HG02610 (cell line): ENCODE data around the gene LHFPL3.

Experiments
- ATAC-seq: cut with Tn5 transposase; IDR thresholded peaks from one replicate; pipeline ENCODE4 v1.9.1; 2021; ENCODE audit warnings: mild to moderate bottlenecking, moderate library complexity; ENCODE audit not compliant: unreplicated experiment

The LHFPL3 gene

DNA sequence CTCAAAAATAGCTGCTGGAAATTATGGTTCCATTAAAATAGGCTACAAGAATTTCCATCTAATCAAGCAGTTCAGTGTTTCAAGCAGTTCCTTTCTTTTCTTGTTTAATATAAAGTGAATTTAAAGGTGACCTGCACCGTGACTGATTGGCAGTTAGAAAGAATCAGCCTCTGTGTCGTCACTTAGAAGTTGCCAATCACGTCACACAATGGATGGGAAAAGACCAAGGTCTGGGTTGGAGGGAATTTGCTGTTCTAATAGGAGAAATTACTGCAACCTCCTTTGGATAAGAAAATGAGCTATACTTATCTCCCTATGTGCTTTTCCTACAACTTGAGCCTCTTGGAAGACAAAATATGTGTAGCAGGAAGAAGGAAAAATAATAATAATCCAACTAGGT is 466.2 kb downstream of the LHFPL3 start:
- no peak for ATAC-seq

DNA sequence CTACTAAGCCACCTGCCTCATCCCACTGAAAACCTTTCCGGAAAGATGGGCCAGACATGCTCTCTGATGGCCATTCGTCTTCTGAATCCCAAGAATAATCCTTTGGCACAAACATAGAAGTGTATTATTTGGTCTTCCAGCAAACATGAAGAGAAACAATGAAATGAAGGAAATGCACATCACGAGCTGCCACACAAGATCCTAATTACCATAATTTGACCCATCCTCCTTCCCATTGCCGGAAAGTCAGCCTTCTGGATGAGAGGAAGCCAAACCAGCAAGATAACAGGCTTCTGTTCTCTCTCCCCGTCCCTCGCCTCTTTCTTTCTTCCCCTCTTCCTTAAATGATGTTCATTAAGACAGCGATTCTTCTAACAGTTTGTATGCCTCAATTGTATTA is 466.7 kb downstream of the LHFPL3 start:
- ATAC-seq, result no peak

GRCh38 chr7:104795616-104796398 is 467.4 kb downstream of the LHFPL3 start:
- ATAC-seq, result no peak

- no peak for ATAC-seq
Measured at GRCh38 chr7:104800307-104800706, 471.9 kb downstream of the LHFPL3 start.

- ATAC-seq, result no peak
Measured at GRCh38 chr7:104801022-104801421, 472.6 kb downstream of the LHFPL3 start.

GRCh38 chr7:104803931-104804330 is 475.5 kb downstream of the LHFPL3 start:
- no peak for ATAC-seq

DNA sequence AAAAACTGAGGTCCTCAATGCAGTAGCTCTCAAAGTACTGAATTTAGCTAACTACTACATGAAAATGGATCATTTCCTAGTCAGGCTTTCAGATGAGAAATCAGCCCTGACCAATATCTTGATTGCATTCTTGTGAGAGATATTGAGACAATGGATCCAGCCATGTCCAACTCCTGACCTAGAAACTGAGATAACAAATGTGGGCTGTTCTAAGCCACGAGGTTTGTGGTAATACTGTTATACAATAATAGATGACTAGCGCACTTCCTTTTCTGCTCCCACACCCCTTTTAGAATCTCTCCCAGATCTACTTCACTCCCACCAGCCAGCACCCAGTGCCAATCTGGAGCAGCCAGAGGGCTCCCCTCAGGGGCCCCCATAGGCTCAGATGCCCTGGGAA is 476.3 kb downstream of the LHFPL3 start:
- ATAC-seq, result no peak

DNA sequence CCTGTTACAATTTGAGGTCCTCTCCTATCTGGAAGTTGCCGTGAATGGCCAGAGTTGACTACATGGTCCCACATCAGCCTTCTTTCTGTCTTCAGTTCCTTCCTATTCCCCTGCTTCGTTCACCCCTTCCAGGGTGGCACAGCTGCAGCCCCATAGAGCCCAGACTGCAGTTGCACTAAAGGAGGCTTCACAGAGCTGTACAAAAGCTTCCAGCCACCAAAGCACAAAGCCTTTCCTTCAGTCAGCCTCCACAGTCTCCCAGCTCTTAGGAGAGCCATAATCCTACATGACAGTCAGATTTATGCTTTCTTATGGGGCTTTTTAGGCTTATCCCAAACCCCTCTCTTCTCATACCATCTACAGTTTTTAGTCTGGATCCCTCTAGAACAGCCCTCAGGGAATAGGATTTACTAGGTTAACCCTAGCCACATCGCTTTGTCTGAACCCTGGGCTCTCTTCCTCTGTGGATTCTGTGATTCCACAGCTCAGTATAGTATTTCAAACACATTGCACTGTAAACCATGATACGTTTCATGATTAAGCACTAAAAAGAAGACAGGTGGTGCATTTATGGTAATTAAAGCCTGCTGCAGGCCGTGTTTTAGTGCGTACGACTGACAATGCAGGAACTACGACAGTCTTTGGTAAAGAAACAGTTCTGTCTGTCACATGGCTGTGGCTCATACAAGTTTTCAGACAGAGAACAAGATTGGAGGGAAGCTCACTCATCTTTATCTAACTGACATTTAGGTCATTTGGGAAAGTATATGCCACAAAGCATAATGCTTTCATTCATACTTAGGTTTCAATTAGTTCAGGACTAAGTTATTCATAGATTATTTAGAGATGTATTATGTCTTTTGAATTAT is 477.3 kb downstream of the LHFPL3 start:
- ATAC-seq, result no peak

DNA sequence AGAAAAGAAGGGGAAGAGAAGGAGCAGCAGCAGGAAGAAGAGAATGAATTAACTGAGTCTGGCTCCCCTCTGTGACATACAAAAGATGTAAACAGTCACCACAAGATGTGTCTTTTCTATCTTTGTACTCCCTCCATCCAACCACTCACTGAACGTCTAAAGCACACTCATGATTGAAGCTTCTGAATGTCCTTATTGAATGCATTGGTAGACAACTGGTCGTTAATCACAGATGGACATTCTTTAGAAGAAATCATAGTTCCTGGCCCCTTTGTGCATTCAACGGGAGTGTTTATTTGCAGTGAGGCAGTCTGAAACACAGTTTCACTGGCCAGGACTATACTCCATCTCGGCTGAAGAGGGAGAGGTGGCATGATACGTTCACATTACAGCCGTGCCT is 479.3 kb downstream of the LHFPL3 start:
- no peak for ATAC-seq

GRCh38 chr7:104809906-104810305 is 481.5 kb downstream of the LHFPL3 start:
- ATAC-seq, result no peak

- no peak for ATAC-seq
Measured at GRCh38 chr7:104814126-104814525, 485.7 kb downstream of the LHFPL3 start.

GRCh38 chr7:104814671-104815400 is 486.4 kb downstream of the LHFPL3 start:
- ATAC-seq, result no peak

DNA sequence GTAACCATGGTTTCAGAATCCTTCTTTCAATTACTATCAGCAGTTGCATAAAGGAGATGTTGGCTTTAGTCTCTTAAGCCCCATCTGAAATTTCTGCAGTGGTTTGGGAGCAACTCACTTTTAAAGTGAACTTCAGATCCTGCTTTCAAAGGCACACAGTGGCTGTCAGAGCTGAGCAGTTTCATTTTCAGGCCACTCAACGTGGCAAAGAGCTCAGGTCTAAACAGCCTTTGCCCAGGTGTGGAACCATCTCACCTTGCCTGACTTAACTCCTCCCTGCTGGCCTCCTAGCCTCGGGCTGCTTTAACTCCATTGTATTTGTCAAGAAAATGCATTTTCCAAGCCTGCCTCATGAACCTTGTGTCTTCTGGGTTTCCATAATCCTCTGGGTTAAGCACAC is 488.1 kb downstream of the LHFPL3 start:
- no peak for ATAC-seq

- ATAC-seq, result no peak
Measured at GRCh38 chr7:104818961-104819880, 490.8 kb downstream of the LHFPL3 start.

- ATAC-seq, result no peak
Measured at GRCh38 chr7:104820836-104821535, 492.6 kb downstream of the LHFPL3 start.

GRCh38 chr7:104823177-104823576 is 494.8 kb downstream of the LHFPL3 start:
- no peak for ATAC-seq

DNA sequence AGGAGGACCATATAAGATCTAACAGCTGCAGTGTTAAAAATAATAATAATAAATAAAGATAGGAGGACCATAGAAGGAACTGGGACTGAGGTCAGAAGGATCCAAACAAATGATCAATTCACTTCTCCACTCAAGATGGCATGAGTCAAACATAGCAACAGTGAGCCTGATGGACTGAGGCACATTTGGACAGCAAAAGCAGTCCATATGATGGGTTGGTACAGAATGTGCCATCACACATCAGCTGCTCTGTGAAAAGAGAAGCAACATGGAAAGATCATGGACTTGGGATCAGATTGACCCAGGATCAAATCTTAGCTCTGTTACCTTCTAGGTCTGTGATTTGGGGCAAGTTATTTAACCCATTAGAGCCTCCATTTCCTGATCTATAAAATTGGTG is 496.7 kb downstream of the LHFPL3 start:
- no peak for ATAC-seq

- ATAC-seq, result no peak
Measured at GRCh38 chr7:104826135-104826534, 497.7 kb downstream of the LHFPL3 start.

- no peak for ATAC-seq
Measured at GRCh38 chr7:104836976-104837375, 508.6 kb downstream of the LHFPL3 start.
